Endometrium (tissue), 2 donors: Measurements from ENCODE around the gene TMEM95.

ENCODE experiments used
- FAIRE-seq: peaks from 2 replicates; lab custom pipeline; 2012; peaks lifted over from hg19 to GRCh38; lab: Jason Lieb, UNC
- donor health status: control.
- donor health status: control.

TMEM95 gene

DNA sequence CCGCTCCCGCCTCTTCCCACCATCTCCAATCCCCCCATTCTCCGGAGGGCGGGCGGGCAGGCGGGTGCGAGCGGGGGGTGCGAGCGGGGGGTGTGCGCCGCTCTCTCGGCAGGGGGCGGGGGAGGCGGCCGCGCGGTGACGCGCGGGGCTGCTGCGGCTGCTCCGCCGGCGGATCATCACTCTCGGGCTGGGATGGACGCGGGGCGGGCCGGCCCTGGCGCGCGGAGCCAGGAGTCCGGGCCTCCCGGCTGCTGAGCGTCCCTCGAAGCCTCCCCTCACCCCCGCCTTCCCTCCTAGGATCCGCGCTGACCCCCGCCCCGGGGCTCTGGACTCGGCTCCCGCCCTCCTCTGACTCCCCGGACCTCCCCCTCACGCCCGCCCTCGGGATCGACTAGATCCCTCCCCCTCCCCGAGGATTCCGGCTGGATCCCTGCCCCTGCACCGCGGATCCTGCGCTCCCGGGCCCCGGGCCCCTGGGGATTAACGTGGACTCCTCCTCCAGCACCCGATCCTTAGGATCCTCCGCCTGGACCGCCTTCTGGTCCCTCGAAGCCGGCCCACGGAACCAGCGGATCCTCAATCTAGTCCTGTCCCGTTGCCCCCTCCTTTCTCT is 49.9 kb downstream of the TMEM95 start:
- no peak for FAIRE-seq

GRCh38 chr17:7405350-7406234 is 50.6 kb downstream of the TMEM95 start:
- no peak for FAIRE-seq

GRCh38 chr17:7406235-7406825 is 51.4 kb downstream of the TMEM95 start:
- no peak for FAIRE-seq
